Stimulated activated CD4-positive, alpha-beta T cell treated with anti-CD3 and anti-CD28 coated beads, Interleukin-2, amount 100 ng/mL, for 4 hours (primary cell): Measurements from ENCODE around the gene CTNNA1.

Source experiments
- DNase-seq: peaks from one replicate; pipeline ENCODE4 v3.0.0-alpha.2; 2020; ENCODE audit warnings: low read depth

CTNNA1 gene

GRCh38 chr5:138950421-138951031 lies 197.3 kb downstream of the CTNNA1 start:
- no peak for DNase-seq

- no peak for DNase-seq
These were observed 198.1 kb downstream of the CTNNA1 start for GRCh38 chr5:138951091-138951985.

DNA sequence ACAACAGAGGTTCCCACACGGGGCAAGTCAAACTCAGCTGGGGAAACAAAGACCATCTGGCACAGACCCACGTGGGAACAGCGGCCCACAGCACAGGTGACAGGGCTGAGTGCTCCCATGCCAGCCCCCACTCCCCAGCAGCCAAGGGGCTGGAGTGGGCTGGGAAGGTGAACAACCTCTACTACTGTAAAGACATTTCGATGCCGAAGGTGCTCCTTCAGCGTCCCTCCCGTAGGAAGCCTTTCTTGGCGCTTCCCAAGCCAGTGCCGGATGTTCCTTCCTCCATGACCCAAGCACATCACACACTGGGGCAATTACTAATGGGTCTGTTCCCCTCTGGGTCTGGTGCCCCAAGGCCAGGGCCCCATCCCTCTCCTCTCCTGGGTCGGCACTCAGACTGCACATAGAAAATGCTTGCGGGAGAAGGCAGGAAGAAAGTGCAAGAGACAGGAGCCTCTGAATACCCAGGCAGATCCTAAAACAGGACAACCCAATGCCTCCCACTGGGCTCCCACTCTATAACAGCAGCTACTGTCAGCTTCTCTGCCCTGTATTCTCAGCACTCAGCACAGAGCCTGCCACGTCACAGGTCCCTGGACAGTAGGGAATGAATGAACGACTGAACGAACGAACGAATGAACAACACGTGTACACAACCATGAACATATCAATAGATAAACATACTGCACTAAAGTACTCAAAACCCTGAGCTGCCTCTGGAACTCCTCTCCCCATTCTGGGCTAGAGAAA lies 198.9 kb downstream of the CTNNA1 start:
- no peak for DNase-seq

DNA sequence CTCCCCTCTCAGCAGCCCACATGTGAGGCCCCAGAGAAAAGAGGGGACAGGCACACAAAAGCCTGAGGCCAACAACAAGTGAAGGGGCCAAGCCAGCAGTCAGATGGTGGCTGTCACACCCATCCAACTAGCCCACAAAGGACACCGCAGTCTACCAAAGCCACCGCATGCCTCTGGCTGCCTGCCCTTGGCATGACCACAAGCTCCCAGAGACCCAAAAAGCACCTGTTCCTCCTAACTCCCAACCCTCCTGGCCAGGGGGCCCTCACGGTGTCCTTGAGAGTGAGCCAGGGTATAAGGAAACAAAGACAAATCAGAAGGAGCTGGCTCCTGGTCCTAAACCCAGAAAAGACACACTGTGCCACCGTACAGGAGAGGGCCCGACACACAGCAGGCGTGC lies 199.7 kb downstream of the CTNNA1 start:
- no peak for DNase-seq

DNA sequence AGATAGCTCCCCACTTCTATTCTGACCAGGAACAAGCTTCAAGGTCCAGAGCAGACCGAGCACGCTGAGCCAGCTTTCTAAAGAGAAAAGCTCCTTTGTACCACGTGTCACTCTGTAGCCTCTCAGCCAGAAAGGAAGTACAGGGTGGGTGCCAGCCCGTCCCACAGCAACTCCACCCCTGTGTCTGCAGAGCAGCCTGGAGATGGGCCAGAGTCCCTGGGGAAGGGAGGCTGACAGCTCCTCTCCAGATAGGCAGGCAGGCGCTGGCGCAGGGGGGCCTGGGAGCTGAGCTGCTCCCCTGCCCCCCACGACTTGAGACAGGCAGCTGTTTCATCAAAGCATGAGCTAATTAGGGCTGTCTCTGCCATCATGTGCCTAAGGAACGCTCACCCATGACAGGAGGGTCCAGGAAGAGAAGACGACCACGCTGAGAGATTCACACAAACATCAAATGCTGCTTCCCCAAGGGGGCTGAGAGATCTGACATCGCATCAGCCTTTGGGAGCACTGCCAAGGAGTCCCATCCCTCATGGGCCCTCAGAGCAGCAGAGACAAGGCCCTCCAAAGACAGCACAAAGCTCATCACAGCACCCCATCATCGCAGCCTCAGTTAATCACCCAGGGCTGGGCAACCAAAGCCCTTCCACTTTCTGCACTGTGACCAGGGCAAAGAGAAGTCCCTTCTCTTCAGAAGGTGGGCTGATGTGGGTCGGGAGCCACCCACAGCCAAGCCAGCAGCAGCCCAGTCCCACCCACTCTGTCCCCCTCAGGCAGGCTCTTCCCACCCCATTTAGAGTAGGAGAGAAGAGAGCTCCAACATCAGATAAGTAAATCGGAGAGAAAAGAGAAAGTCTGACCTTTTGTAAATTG lies 200.4 kb downstream of the CTNNA1 start:
- no peak for DNase-seq

DNA sequence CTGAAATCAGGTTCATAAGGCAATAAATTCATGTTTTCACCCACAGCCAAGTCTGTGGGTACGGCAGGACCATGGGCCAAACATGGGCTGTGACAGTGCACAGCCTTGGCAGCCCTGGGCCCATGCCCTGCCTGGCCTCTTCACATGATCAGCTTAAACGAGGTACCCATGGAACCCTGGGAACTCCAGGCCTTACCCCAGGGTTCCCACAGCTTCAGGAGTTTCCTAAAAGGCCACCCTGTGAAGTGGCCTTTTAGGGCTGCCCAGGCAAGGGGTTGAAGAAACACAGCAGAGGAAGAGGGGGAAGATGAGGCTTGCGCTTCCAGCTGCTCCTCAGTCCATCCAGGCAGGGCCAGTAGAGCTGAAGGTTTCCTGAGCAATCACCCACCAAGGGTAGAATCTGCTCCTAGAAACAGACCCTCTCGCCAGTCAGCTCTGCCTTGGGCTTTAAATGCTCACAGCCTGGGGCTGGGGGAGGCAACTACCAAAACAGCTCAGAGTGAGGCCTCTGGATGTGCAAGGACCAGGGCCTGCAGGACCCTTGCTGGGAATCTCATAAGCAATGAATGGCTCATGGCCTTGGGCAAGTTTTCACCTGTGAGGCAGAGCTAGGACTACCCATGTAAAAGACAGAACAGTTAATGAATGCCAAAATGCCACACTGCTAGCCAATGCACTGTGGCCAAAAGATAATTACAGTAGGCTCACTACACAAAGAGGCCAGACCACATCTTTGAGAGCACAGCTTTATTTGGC lies 201.2 kb downstream of the CTNNA1 start:
- DNase-seq: no peak

DNA sequence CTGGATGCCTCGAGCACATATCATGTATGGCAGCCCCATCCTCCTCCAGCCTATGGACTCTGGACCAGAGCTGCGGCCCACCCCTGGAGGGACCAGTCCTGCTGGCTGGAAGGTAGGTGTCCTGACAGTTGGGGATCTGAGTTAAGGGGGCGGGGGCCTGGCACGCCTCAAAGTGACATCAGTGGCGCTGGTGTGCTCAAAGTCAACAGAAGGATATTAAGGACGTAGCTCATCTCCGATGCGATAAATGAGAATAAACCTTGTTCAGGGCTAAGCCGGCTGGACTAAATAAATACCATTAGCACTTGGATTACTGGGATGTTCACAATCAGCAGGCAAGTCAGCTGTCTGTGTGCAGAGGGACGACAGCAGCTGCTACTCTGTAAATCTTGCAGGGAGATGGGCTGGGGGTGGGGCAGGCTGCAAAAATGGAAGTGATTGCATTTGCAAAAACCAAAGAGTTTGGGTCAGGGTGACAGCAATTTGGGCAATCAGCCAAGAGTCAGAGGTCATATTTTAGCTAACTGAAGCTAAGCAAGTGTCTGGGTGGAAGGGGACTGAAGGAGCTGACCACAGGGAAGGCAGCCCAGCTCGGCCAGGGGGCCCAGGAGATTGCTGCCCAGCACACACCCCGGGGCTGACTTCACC lies 201.9 kb downstream of the CTNNA1 start:
- no peak for DNase-seq

DNA sequence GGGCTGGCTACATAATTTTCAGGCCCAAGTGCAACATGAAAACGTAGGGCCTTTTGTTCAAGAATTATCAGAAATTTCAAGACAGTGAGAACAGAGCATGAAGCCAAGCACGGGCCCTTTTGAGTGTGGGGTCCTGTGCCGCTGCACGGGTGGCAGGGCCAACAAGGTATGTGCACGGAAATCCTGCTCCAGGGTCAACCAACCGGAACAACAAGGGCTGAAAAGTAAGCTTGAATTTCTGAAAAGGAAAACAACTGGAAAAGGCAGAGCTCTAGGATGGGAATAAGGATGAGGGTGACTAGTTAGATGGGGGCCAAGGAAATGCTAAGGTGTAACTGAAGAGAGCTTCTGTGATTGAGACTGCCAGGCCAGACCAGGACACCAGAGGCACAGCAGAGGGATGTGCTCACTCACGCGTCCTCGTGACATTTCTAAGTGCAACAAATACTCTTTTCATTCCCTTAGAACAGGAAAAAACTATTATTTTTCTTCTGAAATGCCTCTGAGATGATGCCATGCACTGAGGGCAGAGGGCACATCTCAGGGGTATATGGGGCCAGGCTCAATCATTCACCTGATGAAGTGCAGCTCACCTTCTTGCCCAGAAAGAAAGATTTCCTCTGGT lies 202.6 kb downstream of the CTNNA1 start:
- no peak for DNase-seq

GRCh38 chr5:138956801-138957200 lies 203.6 kb downstream of the CTNNA1 start:
- no peak for DNase-seq

- DNase-seq: no peak
These were observed 207.0 kb downstream of the CTNNA1 start for GRCh38 chr5:138960145-138960692.

GRCh38 chr5:138961221-138961620 lies 208.0 kb downstream of the CTNNA1 start:
- DNase-seq: no peak

DNA sequence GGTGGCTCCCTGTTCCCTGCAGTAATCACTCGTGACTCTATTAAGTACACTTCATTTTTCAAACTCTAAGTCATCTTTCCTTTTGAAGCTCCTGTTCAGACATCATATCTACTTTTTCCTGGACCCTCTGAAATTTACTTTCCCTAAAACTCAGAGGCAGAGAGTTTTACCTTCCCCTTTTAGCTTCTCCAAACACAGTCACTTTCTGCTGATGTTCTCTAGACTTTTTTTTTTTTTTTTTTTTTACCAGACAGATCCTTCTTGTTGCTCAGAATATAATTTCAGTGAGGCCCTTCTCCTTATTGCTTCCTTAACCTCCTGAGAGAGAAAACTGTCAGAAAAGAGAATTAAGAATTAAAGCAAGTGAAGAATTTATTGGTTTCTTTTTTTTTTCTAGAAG lies 208.5 kb downstream of the CTNNA1 start:
- no peak for DNase-seq

GRCh38 chr5:138962614-138963370 lies 209.6 kb downstream of the CTNNA1 start:
- no peak for DNase-seq

DNA sequence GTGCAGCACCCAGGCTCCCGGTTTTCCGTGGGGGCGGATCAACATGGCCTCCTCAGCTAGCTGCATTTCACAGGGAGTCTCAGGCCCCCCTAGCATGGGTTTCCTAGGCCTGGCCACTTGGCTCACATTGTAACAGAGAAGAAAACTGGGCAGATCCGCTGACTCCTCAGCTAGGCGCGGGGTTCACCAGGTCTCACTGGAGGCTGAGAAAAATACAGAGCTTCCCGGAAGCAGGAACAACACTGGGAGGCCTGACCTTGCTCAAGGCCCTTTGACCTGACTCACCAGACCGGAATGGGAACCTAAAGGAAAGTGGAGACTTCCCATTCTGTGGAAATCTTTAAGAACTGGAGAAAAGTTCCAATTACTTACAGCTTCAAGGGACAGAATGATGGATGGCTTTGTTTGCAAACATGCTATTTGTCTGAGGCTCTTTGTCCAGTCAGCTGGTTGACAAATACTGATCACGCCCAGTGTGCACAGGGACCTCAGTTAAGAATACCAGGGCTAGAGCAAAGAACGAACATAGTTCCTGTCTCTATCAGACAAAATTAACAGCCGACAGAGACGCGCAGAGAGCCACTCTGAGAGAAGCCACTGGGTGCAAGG lies 210.6 kb downstream of the CTNNA1 start:
- no peak for DNase-seq

- no peak for DNase-seq
These were observed 211.5 kb downstream of the CTNNA1 start for GRCh38 chr5:138964647-138965201.

DNA sequence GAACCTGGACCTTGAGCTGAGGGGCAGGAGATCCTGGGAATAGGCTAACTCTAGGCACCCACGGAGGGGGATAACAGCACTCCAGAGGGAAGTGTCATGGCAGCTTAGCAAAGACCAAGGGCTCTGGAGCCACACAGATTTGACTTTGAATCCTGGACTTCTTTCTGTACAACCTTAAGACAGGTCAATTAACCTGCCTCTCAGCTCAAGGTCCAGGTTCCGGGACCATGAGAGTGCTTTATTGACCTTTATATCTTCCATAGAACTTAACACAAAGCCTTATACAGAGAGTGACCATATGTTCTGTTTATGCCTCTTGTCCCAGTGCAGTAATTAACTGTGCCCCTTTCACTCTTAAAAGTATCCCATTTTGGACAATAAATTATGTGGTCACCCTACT lies 212.4 kb downstream of the CTNNA1 start:
- no peak for DNase-seq

DNA sequence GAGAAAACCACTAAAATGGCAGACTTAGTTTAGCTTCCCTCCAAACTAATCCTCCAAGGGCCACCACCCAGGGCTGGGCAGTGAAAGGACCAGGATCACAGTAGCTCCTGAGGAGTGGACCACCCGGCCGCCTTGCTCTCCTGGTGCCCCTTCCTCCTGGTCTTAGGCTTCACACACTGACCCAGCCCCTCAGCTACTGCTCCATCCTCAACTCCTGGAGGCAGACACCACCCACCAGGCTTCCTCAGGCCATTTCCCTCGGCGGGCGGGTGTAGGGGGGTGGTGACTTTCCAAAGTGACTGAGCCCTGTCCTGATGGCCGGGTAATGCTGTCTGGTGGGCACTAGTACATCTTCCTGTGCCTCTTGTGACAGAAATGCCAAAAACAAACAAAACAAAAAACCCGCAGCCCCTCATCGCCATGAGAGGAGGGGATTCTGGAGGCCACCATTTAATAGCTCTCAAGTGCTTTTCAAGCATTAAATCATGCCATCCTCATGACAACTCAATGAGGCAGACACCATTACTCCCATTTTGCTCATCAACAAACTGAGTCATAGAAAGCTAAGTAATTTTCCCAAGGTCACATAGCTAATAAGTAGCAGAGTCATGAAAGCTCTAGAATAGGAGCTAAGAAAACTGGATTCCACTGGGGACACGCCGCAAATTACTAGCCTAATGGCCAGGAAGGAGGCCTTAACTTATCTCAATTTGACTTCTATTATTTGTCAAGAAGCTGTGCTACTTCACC lies 213.2 kb downstream of the CTNNA1 start:
- no peak for DNase-seq
